ENCODE results near the gene AGFG2.
"Not testable (repeated sequence)": the region's sequence is repeated elsewhere in the genome, so short reads cannot be mapped to it uniquely, and the experiment has no call there.

The AGFG2 gene, protein sequence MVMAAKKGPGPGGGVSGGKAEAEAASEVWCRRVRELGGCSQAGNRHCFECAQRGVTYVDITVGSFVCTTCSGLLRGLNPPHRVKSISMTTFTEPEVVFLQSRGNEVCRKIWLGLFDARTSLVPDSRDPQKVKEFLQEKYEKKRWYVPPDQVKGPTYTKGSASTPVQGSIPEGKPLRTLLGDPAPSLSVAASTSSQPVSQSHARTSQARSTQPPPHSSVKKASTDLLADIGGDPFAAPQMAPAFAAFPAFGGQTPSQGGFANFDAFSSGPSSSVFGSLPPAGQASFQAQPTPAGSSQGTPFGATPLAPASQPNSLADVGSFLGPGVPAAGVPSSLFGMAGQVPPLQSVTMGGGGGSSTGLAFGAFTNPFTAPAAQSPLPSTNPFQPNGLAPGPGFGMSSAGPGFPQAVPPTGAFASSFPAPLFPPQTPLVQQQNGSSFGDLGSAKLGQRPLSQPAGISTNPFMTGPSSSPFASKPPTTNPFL

GRCh38 chr7:100538654-100539435 is at the start of gene AGFG2:
Gene AGFG2, plus strand, starts transcription at chr7:100539203. Its CDS starts 144 bp downstream, at chr7:100539347.
- DNase-seq: peak; percentile 97

DNA sequence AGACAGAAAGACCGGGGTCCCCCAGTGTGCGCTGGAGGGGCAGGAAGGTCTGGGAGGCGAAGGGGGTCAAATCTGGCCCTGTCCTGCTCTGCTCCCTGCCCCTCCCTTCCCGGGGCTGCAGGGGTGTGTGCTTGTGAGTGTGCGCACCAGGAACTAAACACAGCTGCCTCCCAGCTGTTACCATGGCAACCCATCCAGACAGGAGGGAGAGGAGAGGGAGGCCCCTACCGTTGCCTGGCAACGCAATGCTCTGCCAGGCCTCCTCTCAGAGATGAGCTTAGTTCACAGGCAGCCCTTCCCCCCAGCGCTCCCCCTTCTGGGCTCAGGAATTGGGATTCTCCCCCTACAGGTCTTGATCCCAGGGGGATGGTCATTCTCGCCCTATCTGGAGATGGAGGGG is 49.2 kb upstream of the AGFG2 start:
- DNase-seq: peak; percentile 69

DNA sequence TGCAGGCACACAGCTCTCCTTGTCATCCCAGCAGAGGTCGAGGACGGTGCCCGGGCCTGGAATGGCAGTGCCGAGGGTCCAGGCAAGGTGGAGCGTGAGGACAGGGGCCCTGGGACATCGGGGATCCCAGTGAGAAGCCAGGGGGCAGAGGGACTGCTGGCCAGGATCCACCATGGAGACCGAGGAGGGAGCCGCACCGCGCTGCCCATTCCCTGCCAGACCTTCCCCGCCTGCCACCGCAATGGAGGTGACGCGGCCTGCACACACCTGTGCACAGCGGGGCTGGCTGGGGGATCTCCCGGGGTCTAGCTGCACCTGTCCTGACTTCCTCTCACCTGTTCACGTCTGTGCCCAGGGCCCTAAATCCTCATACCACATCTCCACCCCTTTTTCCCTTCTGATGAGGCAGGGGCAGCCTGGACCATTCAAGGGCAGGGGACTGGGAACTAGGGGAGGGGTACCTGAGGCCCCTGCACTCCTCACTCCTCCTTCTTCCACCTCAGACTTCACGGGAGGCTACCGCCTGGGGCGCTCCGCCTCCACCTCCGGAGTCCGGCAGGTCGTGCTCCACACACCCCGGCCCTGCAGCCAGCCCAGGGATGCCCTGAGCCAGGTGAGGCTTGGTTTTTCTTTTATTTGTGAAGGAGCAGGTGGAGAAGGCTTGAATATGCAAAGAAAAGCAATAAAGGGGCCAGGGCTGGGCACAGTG is 48.4 kb upstream of the AGFG2 start:
- no peak for DNase-seq

- no peak for DNase-seq
Observed at GRCh38 chr7:100491192-100491578, 47.8 kb upstream of the AGFG2 start.

GRCh38 chr7:100492738-100493475 is 46.1 kb upstream of the AGFG2 start:
- DNase-seq: no peak

DNA sequence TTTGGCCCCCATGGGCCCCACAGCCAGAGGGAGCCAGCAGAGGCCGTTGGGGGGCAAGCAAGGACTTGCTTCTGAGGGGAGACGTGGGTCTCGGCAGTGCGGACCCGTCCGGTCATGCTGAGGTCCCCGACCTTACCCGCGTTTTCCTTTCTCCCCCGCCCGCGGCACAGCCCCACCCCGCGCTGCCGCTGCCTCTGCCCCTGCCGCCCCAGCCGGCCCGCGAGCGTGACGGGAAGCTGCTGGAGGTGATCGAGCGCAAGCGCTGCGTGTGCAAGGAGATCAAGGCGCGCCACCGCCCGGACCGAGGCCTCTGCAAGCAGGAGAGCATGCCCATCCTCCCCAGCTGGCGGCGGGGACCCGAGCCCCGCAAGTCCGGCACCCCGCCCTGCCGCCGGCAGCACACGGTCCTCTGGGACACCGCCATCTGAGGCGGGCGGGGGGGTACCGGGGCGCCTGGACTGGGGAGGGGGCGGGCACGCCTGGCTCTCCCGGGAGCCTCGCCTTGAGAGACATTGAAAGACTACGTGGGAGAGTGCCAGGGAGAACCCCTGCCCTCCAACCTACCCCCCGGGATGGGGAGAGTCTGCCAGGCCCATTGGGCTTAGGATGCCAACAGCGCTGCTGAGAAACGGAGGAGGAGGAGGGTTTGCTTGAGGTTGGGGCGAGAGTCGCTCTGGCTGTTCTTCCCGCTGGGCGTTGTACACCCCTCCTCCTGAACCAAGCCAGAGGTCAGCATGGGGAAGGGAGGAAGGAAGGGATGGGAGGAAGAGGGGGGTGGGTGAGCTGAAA is 45.3 kb upstream of the AGFG2 start:
- DNase-seq: no peak

DNA sequence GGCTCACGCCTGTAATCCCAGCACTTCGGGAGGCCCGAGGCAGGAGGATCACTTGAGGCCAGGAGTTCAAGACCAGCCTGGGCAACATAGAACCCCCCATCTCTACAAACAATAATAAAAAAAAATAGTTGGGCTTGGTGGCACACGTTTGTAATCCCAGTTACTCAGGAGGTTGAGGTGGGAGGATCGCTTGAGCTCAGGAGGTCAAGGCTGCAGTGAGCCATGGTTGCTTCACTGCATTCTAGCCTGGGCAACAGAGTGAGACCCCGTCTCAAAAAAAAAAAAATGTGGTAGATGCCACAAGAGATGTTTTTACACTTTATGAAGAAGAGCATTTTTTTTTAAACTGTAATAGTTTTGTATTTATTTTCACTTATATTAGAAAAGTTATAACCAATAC is 42.5 kb upstream of the AGFG2 start:
- DNase-seq: no peak

DNA sequence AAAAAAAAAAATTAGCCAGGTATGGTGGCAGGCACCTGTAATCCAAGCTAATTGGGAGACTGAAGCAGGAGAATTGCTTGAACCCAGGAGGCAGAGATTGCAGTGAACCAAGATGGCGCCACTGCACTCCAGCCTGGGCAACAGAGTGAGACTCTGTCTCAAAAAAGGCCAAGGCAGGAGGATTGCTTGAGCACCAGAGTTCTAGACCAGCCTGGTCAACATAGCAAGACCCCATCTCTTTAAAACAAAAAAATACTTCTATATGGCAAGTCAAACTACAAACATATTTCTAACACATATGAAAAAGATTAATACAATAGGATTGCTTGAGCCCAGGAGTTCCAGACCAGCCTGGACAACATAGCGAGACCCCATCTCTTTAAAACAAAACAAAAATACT is 38.3 kb upstream of the AGFG2 start:
- not testable (repeated sequence) for DNase-seq

GRCh38 chr7:100504031-100504430 is 35.0 kb upstream of the AGFG2 start:
- DNase-seq: not testable (repeated sequence)

DNA sequence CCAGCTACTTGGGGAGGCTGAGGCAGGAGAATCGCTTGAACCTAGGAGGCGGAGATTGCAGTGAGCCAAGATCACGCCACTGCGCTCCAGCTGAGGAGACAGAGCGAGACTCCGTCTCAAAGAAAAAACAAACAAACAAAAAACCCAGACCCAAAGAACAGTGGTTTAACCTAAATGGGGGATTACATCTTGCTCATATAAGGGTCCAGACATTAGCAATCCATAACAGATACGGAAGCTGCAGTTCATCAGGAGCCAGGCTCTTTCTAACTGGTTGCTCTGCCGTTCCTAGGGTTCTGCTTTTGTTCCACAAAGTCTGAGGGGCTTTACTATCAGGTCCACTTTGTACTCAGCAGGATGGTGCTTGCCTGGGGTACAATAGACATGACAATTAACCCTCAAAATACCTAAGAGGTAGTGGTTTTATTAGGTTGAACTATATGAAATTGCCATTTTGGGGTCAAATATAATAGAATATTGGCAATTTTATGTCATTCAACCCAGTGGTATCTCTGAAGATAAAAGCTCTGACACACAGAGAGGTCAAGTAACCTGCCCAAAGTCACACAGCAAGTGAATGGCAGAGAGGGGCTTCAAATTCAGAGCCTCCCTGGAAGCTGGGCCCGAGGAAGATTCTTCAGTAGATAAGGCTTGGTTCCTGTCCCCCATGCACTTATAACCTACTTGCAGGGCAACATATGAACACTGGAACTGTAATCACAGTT is 34.0 kb upstream of the AGFG2 start:
- DNase-seq: no peak

DNA sequence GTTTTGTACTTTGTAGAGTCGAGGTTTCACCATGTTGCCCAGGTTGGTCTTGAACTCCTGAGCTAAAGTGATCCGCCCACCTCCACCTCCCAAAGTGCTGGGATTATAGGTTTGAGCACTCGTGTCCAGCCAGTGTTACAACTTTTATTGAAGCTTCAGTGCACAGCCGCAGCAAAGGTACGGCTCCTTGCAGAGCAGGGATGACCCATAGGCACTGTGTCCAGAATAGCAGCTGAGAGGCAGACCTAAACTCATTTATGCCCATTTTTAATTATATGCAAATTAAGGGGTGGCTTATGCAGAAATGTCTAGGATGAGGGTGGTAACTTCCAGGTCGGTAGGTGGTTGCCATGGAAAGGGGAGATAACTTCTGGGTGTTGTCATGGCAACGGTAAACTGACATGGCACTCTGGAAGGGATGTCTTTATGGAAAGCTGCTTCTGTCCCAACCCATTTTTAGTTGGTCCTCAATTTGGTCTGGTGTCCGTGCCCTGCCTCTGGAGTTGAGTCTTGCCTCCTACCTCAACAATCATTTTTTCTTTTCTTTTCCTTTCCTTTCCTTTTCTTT is 32.6 kb upstream of the AGFG2 start:
- no peak for DNase-seq

GRCh38 chr7:100509231-100509630 is 29.8 kb upstream of the AGFG2 start:
- peak; percentile 53 for DNase-seq

- no peak for DNase-seq
Observed at GRCh38 chr7:100510437-100511239, 28.4 kb upstream of the AGFG2 start.

GRCh38 chr7:100513212-100513810 is 25.7 kb upstream of the AGFG2 start:
- DNase-seq: no peak

DNA sequence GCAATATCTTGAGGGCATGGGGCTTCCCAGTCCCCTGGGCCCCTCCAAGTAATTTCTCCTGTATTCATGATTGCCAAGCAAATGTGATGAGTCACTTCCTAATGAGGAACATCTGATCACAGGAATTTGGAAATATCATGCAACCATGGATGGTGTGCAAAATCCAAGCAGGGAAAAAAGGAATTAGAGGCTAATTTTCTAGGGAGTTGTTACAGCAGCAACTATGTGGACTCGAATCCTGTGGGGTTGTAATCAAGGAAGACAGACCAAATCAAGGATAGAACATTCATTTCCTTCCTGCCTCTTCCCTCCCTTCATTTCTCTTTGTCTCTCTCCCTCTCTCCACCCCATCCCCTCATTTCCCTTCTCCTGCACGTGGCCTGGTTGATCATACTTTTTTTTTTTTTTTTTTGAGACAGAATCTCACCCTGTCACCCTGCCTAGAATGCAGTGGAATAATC is 23.9 kb upstream of the AGFG2 start:
- no peak for DNase-seq

DNA sequence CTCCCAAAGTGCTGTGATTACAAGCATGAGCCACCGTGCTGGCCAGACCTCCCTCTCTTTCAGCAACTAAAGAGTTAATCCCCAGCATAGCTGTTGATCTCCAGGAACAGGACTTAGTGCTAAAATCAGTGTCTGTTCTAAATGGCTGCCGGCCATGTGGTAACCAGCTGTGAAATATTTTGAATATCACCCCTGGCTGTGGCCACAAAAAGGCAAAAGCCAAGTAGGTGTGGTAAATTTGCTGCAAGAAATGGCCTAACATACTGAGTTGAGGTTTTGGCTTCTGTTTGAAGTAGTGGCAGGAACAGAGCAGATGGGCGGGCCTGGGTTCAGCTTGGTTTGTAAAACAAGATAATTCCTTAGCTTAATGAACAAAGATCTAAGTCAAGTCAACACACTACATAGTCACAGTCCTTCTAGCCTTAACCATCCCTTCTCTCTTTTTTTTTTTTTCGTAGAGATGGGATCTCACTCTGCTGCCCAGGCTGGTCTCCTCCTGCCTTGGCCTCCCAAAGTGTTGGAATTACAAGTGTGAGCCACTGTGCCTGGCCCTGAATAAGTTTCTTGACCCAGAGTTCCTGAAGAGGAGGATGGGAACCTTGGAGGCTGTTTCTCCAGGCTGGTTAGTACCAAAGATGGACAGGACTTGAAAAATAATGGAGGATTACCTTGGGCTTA is 22.7 kb upstream of the AGFG2 start:
- no peak for DNase-seq

DNA sequence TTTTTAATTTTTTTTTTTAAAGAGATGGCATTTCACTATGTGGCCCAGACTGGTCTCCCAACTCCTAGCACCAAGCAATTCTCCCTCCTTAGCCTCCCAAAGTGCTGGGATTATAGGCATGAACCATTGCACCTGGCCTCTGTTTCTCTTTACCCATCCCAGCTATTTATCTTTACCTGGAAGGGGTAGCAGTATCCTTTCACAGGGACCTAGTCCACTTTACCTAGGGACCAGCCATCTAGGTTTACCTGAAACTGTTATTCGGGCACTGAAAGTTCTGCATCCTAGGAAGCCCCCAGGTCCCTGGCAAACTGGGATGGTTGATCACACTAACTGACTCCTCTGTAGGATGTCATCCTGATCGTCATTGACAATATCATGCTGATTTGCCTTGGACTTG is 21.7 kb upstream of the AGFG2 start:
- DNase-seq: no peak

GRCh38 chr7:100519580-100519979 is 19.4 kb upstream of the AGFG2 start:
- no peak for DNase-seq

GRCh38 chr7:100520138-100520537 is 18.9 kb upstream of the AGFG2 start:
- no peak for DNase-seq
